K562 (cell line): ENCODE measurements around the gene UBR7. TPM values are rescaled to one million over a fixed set of nuclear protein-coding genes. Genes with fewer than 3 reads are reported as not detected.
A peak's percentile ranks its signal among the peaks of the same experiment; 100 is the strongest.

Experiments
- CTBP1 ChIP-seq: fragments of 450-650 bp; IDR thresholded peaks from 2 replicates; pipeline ENCODE4 v1.6.1; 2016; ENCODE audit warnings: borderline replicate concordance
- EHMT2 ChIP-seq: fragments of 450-650 bp; IDR thresholded peaks from 2 replicates; pipeline ENCODE4 v1.6.1; 2018; ENCODE audit warnings: antibody characterized with exemption
- ETV6 ChIP-seq, 3 experiments: fragments of 150-350 bp in 1 of 3; sonication (generic) in 1 of 3; formaldehyde crosslinking in 1 of 3; IDR thresholded peaks; 2 replicates each; pipeline versions ENCODE4 v1.6.1 to v1.8.0; 2014 to 2022; ENCODE audit warnings: borderline replicate concordance in 2 of 3, low read depth in 2 of 3, antibody characterized with exemption in 1 of 3, low read length in 1 of 3, mild to moderate bottlenecking in 1 of 3, missing genetic modification reagents in 1 of 3
- FOXA3 ChIP-seq, 2 experiments: fragments of 450-650 bp in 1 of 2; sonication (generic) in 1 of 2; formaldehyde crosslinking; IDR thresholded peaks in 1 of 2; conservative IDR thresholded peaks in 1 of 2; 2 replicates each; pipeline versions ENCODE4 v1.4.0 to v1.8.0; 2020 to 2022; ENCODE audit warnings: mild to moderate bottlenecking in 2 of 2, missing genetic modification reagents in 1 of 2
- FUS ChIP-seq: fragments of 200-400 bp; formaldehyde crosslinking; optimal IDR thresholded peaks from 2 replicates; pipeline ENCODE3; 2017; ENCODE audit warnings: low read depth, low read length
- GATA2 ChIP-seq: sonication (generic); formaldehyde crosslinking; IDR thresholded peaks from 2 replicates; pipeline ENCODE4 v1.4.0; 2020; ENCODE audit warnings: mild to moderate bottlenecking, missing genetic modification reagents
- GTF2F1 ChIP-seq: IDR thresholded peaks from 2 replicates; pipeline ENCODE4 v1.6.1; 2011; ENCODE audit warnings: low read depth, low read length, improper control_type of control experiment
- JUND ChIP-seq, 2 experiments: IDR thresholded peaks; 2 replicates in 1 of 2; 3 replicates in 1 of 2; pipeline ENCODE4 v1.6.1; 2011; ENCODE audit warnings: borderline replicate concordance in 2 of 2, low read depth in 2 of 2, low read length in 2 of 2, improper control_type of control experiment in 1 of 2, missing biosample characterization in 1 of 2, missing genetic modification characterization in 1 of 2, missing genetic modification reagents in 1 of 2
- KDM2B ChIP-seq: fragments of 250-450 bp; sonication (Bioruptor Pico); IDR thresholded peaks from 2 replicates; pipeline ENCODE4 v1.8.0; 2021; ENCODE audit warnings: mild to moderate bottlenecking, moderate library complexity
- MTA1 ChIP-seq: fragments of 450-650 bp; IDR thresholded peaks from 2 replicates; pipeline ENCODE4 v1.6.1; 2017; ENCODE audit warnings: borderline replicate concordance
- NFE2L1 ChIP-seq: fragments of 450-650 bp; IDR thresholded peaks from 2 replicates; pipeline ENCODE4 v1.6.1; 2016; ENCODE audit warnings: missing genetic modification characterization, low read depth, mild to moderate bottlenecking, missing compliant biosample characterization, moderate library complexity, borderline replicate concordance
- PHF8 ChIP-seq: fragments of 200-600 bp; sonication (generic); IDR thresholded peaks from 2 replicates; pipeline ENCODE4 v1.6.1; 2012; ENCODE audit warnings: mixed run types, mild to moderate bottlenecking, inconsistent platforms, low read length, moderate library complexity, borderline replicate concordance
- RBM14 ChIP-seq: fragments of 200-400 bp; formaldehyde crosslinking; IDR thresholded peaks from 2 replicates; pipeline ENCODE4 v1.6.1; 2018; ENCODE audit warnings: low read depth, mild to moderate bottlenecking, low read length, moderate library complexity, borderline replicate concordance; ENCODE audit not compliant: insufficient read depth
- RBM22 ChIP-seq: fragments of 200-400 bp; formaldehyde crosslinking; IDR thresholded peaks from 2 replicates; pipeline ENCODE4 v1.6.1; 2018; ENCODE audit warnings: low read length, low read depth; ENCODE audit not compliant: poor library complexity, severe bottlenecking
- RBM25 ChIP-seq: fragments of 200-400 bp; formaldehyde crosslinking; IDR thresholded peaks from 2 replicates; pipeline ENCODE4 v1.6.1; 2018; ENCODE audit warnings: low read length, low read depth, moderate library complexity; ENCODE audit not compliant: severe bottlenecking
- SMARCC2 ChIP-seq: fragments of 450-650 bp; IDR thresholded peaks from 2 replicates; pipeline ENCODE4 v1.6.1; 2017; ENCODE audit warnings: antibody characterized with exemption, moderate library complexity, mild to moderate bottlenecking, low read depth
- SNRNP70 ChIP-seq: fragments of 200-400 bp; formaldehyde crosslinking; optimal IDR thresholded peaks from 2 replicates; pipeline ENCODE3; 2017; ENCODE audit warnings: low read depth, low read length
- TCF3 ChIP-seq: sonication (generic); formaldehyde crosslinking; IDR thresholded peaks from 2 replicates; pipeline ENCODE4 v1.4.0; 2020; ENCODE audit warnings: mild to moderate bottlenecking, missing genetic modification reagents
- XRCC3 ChIP-seq: fragments of 450-650 bp; IDR thresholded peaks from 2 replicates; pipeline ENCODE4 v1.6.1; 2017; ENCODE audit warnings: mild to moderate bottlenecking, moderate library complexity
- YY1 ChIP-seq, 3 experiments: IDR thresholded peaks; 2 replicates each; pipeline ENCODE4 v1.6.1; 2011; ENCODE audit warnings: low read length in 2 of 3, mild to moderate bottlenecking in 2 of 3, moderate library complexity in 2 of 3, borderline replicate concordance in 1 of 3, control low read depth in 1 of 3, low read depth in 1 of 3; ENCODE audit not compliant: insufficient read depth in 3 of 3, insufficient replicate concordance in 2 of 3, control insufficient read depth in 1 of 3, insufficient read length in 1 of 3; ENCODE audit errors: extremely low read depth in 1 of 3
- ZBTB1 ChIP-seq: sonication (generic); formaldehyde crosslinking; IDR thresholded peaks from 2 replicates; pipeline ENCODE4 v1.8.1; 2023; ENCODE audit warnings: missing genetic modification reagents, low read depth, mild to moderate bottlenecking, borderline replicate concordance
- polyA plus RNA-seq, 8 experiments: library from polyadenylated mRNA; depleted of rRNA in 4 of 8; stranded (reverse) in 5 of 8; unstranded in 3 of 8; fragments of >200 nt; fragmentation: Nextera tagmentation in 2 of 8; fragmentation: Illumina TruSeq in 1 of 8; extraction: Ambion mirVana in 2 of 8; extraction: Trizol in 1 of 8; gene quantifications; 2 replicates each; pipeline versions ENCODE4 v1.2.1 to v1.2.3, GENCODE V29; 2011 to 2014; ENCODE audit warnings: inconsistent platforms in 1 of 8, missing spikeins in 1 of 8
- total RNA-seq, 7 experiments: library from RNA; depleted of rRNA in 6 of 7; stranded (reverse); fragments of >200 nt in 6 of 7; fragmentation: Illumina TruSeq in 2 of 7; extraction: Trizol in 2 of 7; gene quantifications; 2 replicates each; pipeline versions ENCODE4 v1.2.1 to v1.2.3, GENCODE V29; 2011 to 2021; ENCODE audit warnings: low replicate concordance in 1 of 7
- TF ChIP-seq, protein P1 (sequence below): fragments of 450-650 bp; IDR thresholded peaks from 2 replicates; pipeline ENCODE4 v1.6.1; 2016
- TF ChIP-seq, protein P2 (sequence below): fragments of 250-450 bp; sonication (Bioruptor Pico); IDR thresholded peaks from 2 replicates; pipeline ENCODE4 v1.8.0; 2022; ENCODE audit warnings: inconsistent platforms
- TF ChIP-seq, protein P3 (sequence below): fragments of 450-650 bp; IDR thresholded peaks from 2 replicates; pipeline ENCODE4 v1.6.1; 2014; ENCODE audit warnings: low read depth, mild to moderate bottlenecking, moderate library complexity, borderline replicate concordance

UBR7 gene
- total and polyA plus RNA-seq, 9 of the 15 experiments (the other 6 are each of a cell fraction or from before 2014, with no cell fraction given), result 12.5 to 63.0 (median 34.4) TPM

DNA sequence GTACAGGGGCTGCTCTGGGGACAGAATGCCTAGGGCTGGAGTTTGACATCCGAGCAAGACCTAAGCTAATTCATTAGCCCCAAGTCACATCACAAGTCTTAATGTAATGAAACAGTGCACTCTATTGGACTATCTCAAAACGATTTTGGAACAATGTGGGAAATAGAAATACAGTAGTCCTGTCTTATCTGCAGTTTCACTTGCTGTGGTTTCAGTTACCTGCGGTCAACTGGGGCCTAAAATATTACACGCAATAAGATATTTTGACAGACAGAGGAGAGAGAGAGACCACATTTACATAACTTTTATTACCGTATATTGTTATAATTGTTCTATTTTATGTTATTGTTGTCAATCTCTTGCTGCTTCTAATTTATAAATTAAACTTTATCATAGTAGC is 43.5 kb upstream of the UBR7 start (continued):
- TF ChIP-seq, protein P1, sequence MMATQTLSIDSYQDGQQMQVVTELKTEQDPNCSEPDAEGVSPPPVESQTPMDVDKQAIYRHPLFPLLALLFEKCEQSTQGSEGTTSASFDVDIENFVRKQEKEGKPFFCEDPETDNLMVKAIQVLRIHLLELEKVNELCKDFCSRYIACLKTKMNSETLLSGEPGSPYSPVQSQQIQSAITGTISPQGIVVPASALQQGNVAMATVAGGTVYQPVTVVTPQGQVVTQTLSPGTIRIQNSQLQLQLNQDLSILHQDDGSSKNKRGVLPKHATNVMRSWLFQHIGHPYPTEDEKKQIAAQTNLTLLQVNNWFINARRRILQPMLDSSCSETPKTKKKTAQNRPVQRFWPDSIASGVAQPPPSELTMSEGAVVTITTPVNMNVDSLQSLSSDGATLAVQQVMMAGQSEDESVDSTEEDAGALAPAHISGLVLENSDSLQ, result peak; percentile 59; the same call in 1 of the 2 replicates
- no peak for TF ChIP-seq CTBP1
- 0 out of 2 replicates have a peak, but pooled peaks have one; percentile 19 for TF ChIP-seq TCF3 (CRISPR knock-in tag)
- no peak for TF ChIP-seq EHMT2
- TF ChIP-seq, protein P2, sequence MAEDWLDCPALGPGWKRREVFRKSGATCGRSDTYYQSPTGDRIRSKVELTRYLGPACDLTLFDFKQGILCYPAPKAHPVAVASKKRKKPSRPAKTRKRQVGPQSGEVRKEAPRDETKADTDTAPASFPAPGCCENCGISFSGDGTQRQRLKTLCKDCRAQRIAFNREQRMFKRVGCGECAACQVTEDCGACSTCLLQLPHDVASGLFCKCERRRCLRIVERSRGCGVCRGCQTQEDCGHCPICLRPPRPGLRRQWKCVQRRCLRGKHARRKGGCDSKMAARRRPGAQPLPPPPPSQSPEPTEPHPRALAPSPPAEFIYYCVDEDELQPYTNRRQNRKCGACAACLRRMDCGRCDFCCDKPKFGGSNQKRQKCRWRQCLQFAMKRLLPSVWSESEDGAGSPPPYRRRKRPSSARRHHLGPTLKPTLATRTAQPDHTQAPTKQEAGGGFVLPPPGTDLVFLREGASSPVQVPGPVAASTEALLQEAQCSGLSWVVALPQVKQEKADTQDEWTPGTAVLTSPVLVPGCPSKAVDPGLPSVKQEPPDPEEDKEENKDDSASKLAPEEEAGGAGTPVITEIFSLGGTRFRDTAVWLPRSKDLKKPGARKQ (CRISPR knock-in tag), result no peak
- TF ChIP-seq MTA1, result no peak
- no peak for TF ChIP-seq FOXA3 (CRISPR knock-in tag; conservative IDR thresholded peaks at IDR 0.05 in 1 of 2, IDR thresholded peaks at IDR 0.05 in 1 of 2)
- TF ChIP-seq RBM14, result no peak
- TF ChIP-seq SNRNP70, result no peak
- peak; percentile 12 for TF ChIP-seq RBM25
- TF ChIP-seq XRCC3, result no peak
- no peak for TF ChIP-seq RBM22
- TF ChIP-seq ZBTB1 (CRISPR knock-in tag), result no peak
- no peak for TF ChIP-seq FUS
- no peak for TF ChIP-seq SMARCC2
- TF ChIP-seq PHF8, result no peak
- no peak for TF ChIP-seq KDM2B (CRISPR knock-in tag)
- no peak for TF ChIP-seq GTF2F1
- no peak for TF ChIP-seq GATA2 (CRISPR knock-in tag)
- no peak for TF ChIP-seq NFE2L1 (tag)
- no peak for TF ChIP-seq ETV6 (IDR thresholded peaks at IDR 0.05; ENCODE audit: borderline replicate concordance in 1 of 2, low read depth in 2 of 2, low read length in 1 of 2)
- TF ChIP-seq ETV6 (CRISPR knock-in tag; IDR thresholded peaks at IDR 0.05; ENCODE audit: borderline replicate concordance), result no peak
- TF ChIP-seq, protein P3, sequence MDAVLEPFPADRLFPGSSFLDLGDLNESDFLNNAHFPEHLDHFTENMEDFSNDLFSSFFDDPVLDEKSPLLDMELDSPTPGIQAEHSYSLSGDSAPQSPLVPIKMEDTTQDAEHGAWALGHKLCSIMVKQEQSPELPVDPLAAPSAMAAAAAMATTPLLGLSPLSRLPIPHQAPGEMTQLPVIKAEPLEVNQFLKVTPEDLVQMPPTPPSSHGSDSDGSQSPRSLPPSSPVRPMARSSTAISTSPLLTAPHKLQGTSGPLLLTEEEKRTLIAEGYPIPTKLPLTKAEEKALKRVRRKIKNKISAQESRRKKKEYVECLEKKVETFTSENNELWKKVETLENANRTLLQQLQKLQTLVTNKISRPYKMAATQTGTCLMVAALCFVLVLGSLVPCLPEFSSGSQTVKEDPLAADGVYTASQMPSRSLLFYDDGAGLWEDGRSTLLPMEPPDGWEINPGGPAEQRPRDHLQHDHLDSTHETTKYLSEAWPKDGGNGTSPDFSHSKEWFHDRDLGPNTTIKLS, result no peak
- TF ChIP-seq JUND (IDR thresholded peaks at IDR 0.05; ENCODE audit: borderline replicate concordance, low read depth, low read length), result no peak
- no peak for TF ChIP-seq JUND (tag; IDR thresholded peaks at IDR 0.05; ENCODE audit: borderline replicate concordance, low read depth, low read length)
- no peak for TF ChIP-seq YY1 (IDR thresholded peaks at IDR 0.05; ENCODE audit: borderline replicate concordance in 1 of 3, control insufficient read depth in 1 of 3, extremely low read depth in 1 of 3, insufficient read depth in 3 of 3, insufficient read length in 1 of 3, insufficient replicate concordance in 2 of 3, low read depth in 1 of 3, low read length in 2 of 3)
